Hepatocyte (in vitro differentiated cells): Measurements from ENCODE around the gene ATP5F1D. TPM values are rescaled to one million over a fixed set of nuclear protein-coding genes. Genes with fewer than 3 reads are reported as not detected.

ENCODE experiments used
- DNase-seq: peaks from one replicate; pipeline ENCODE4 v3.0.0-alpha.2; 2016; ENCODE audit warnings: low spot score
- H2AFZ ChIP-seq: fragments of 200-600 bp; sonication (generic); 2 replicates; pipeline ENCODE4 v1.6.0; 2016; ENCODE audit warnings: antibody characterized with exemption, mild to moderate bottlenecking
- H3K27ac ChIP-seq: fragments of 200-600 bp; sonication (generic); 2 replicates; pipeline ENCODE4 v1.5.1; 2016; ENCODE audit warnings: mild to moderate bottlenecking
- H3K27me3 ChIP-seq: fragments of 200-600 bp; sonication (generic); 2 replicates; pipeline ENCODE4 v1.6.1; 2016
- H3K36me3 ChIP-seq: fragments of 200-600 bp; sonication (generic); replicated peaks from 2 replicates; pipeline ENCODE4 v1.5.1; 2016; ENCODE audit warnings: low read depth; ENCODE audit not compliant: insufficient read depth
- H3K4me1 ChIP-seq: fragments of 200-600 bp; sonication (generic); 2 replicates; pipeline ENCODE4 v1.5.1; 2016; ENCODE audit warnings: mild to moderate bottlenecking, moderate library complexity; ENCODE audit not compliant: insufficient read depth
- H3K4me2 ChIP-seq: fragments of 200-600 bp; sonication (generic); 2 replicates; pipeline ENCODE4 v1.6.0; 2016
- H3K4me3 ChIP-seq: fragments of 200-600 bp; sonication (generic); 2 replicates; pipeline ENCODE4 v1.5.1; 2016; ENCODE audit warnings: mild to moderate bottlenecking
- H3K79me2 ChIP-seq: fragments of 200-600 bp; sonication (generic); 2 replicates; pipeline ENCODE4 v1.6.0; 2017; ENCODE audit warnings: mild to moderate bottlenecking
- H3K9me2 ChIP-seq: fragments of 200-600 bp; sonication (generic); replicated peaks from 2 replicates; pipeline ENCODE4 v1.6.0; 2017; ENCODE audit warnings: mild to moderate bottlenecking; ENCODE audit not compliant: insufficient read depth
- H3K9me3 ChIP-seq: fragments of 200-600 bp; sonication (generic); 2 replicates; pipeline ENCODE4 v1.5.1; 2016; ENCODE audit warnings: low read depth, mild to moderate bottlenecking
- H4K20me1 ChIP-seq: fragments of 200-600 bp; sonication (generic); 2 replicates; pipeline ENCODE4 v1.6.0; 2016; ENCODE audit warnings: mild to moderate bottlenecking; ENCODE audit not compliant: insufficient read depth, poor library complexity, severe bottlenecking
- EZH2 ChIP-seq: fragments of 200-600 bp; sonication (generic); IDR thresholded peaks from 2 replicates; pipeline ENCODE4 v1.6.1; 2016; ENCODE audit warnings: antibody characterized with exemption, mild to moderate bottlenecking, borderline replicate concordance
- EZH2phosphoT487 ChIP-seq: fragments of 200-600 bp; sonication (generic); IDR thresholded peaks from one replicate; pipeline ENCODE4 v1.6.1; 2018; ENCODE audit warnings: antibody characterized with exemption, mild to moderate bottlenecking, low read depth, moderate library complexity; ENCODE audit not compliant: unreplicated experiment, severe bottlenecking
- WGBS: methylation state at CpG from one replicate; pipeline ENCODE4 v1.1.6; 2016; ENCODE audit warnings: low lambda C conversion rate; ENCODE audit errors: missing lambda C conversion rate; 5-methylcytosine and 5-hydroxymethylcytosine counted together
- polyA plus RNA-seq: library from polyadenylated mRNA; unstranded; fragments of >200 nt; fragmentation: Nextera tagmentation; extraction: Ambion mirVana; gene quantifications from 2 replicates; pipeline ENCODE4 v1.2.1, GENCODE V29; 2016
- total RNA-seq: library from RNA; depleted of rRNA; stranded (reverse); fragments of >200 nt; gene quantifications from 2 replicates; pipeline ENCODE4 v1.2.3, GENCODE V29; 2014
- TF ChIP-seq, protein P1 (sequence below): fragments of 200-600 bp; sonication (generic); IDR thresholded peaks from 2 replicates; pipeline ENCODE4 v1.5.1; 2016; ENCODE audit warnings: antibody characterized with exemption, mild to moderate bottlenecking; ENCODE audit not compliant: poor library complexity

Gene ATP5F1D
- total and polyA plus RNA-seq, 2 experiments from 2014 or later = 54.0 to 291 TPM

DNA sequence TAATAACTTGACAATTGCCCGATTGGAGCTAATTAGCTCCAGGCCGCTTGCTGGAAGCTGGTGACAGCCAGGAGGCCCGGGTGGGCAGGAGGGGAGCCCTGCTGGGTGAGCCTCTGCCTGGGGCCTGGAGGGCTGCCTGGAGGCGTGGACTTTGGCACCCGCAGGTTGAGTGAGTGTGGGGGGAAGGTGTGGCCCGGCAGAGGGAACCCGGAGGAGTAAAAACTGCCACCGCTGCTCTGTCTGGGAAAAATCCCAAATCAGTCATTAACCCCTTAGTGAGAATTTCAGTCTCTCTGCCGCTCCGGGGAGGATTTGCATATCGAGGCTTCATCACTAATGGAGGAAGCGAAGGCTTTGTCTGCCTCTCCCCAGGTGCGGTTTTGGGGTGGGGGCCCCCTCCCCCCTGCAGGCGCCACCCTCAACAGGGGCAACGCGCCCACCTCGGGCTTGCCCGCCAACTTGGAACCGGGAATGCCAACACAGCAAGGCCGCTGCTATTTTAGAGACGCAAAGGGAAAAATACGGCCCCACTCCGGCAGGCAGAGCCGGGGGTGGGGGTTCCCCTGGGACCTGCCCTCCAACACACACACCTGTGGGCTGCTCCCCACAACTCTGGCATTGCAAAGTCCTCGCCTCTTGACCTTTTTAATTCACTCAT is 50.3 kb downstream of the ATP5F1D start:
- Histone ChIP-seq H3K27ac (peak overlapping the region; percentile 93), H3K4me1 (peaks cover 28% of the 10 kb centered on the region), H2AFZ (no peak overlapping the region), H3K9me3 (no peaks in the 10 kb centered on the region), H3K27me3 (no peaks in the 10 kb centered on the region), H3K36me3 (no peaks in the 10 kb centered on the region), H3K79me2 (peaks cover 50% of the 10 kb centered on the region), H4K20me1 (no peaks in the 10 kb centered on the region), H3K4me2 (peak overlapping the region; percentile 71), H3K9me2 (no peaks in the 10 kb centered on the region), H3K4me3 (no peak overlapping the region)
- 71% methylated on average over 25 of the region's 25 CpGs for WGBS
- TF ChIP-seq EZH2phosphoT487 (no peak), EZH2 (no peak)
- TF ChIP-seq, protein P1, sequence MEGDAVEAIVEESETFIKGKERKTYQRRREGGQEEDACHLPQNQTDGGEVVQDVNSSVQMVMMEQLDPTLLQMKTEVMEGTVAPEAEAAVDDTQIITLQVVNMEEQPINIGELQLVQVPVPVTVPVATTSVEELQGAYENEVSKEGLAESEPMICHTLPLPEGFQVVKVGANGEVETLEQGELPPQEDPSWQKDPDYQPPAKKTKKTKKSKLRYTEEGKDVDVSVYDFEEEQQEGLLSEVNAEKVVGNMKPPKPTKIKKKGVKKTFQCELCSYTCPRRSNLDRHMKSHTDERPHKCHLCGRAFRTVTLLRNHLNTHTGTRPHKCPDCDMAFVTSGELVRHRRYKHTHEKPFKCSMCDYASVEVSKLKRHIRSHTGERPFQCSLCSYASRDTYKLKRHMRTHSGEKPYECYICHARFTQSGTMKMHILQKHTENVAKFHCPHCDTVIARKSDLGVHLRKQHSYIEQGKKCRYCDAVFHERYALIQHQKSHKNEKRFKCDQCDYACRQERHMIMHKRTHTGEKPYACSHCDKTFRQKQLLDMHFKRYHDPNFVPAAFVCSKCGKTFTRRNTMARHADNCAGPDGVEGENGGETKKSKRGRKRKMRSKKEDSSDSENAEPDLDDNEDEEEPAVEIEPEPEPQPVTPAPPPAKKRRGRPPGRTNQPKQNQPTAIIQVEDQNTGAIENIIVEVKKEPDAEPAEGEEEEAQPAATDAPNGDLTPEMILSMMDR = no peak
- peak; percentile 65 for DNase-seq

DNA sequence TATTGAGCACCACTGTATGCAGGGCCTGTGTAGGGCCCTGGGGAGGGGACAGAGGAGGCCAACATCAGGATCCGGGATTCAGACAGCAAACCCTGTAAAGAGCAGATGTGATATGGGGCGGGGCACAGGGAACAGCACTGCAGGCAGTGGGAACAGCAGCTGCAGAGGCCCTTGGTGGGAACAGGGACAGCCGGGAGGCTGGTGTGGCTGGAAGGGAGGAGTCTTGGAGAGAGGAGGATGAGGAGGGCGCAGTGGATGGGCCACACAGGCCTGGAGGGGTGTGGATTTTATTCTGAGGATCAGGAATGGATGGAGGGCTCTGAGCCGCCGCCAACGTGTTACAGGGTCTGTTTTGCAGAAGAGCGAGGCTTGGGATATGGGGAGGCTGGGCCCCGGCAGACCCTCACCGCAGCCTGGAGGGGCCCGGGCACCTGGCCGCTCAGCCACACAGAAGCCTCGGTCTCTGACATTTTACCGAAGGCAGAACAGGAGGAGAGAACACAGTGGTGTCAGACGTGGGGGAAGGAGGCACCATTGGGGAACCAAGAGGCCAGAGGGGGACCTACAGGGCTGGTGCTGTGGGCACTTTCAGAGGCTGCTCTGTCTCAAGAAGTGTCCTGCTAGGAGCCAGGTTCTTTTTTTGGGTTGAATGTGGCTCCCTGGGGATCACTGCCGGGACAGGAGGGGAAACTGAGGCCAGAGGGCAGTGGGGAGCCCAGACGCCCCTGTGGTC is 51.0 kb downstream of the ATP5F1D start:
- peak overlapping the region; percentile 71 for H3K4me2 ChIP-seq
- H3K4me1 ChIP-seq = peaks cover 21% of the 10 kb centered on the region
- H4K20me1 ChIP-seq = no peaks in the 10 kb centered on the region
- H3K36me3 ChIP-seq = no peaks in the 10 kb centered on the region
- H2AFZ ChIP-seq = no peak overlapping the region
- DNase-seq = no peak
- no peak for TF ChIP-seq EZH2phosphoT487
- no peak for TF ChIP-seq EZH2
- TF ChIP-seq, protein P1 = no peak
- H3K27ac ChIP-seq = peak overlapping the region; percentile 93
- no peaks in the 10 kb centered on the region for H3K27me3 ChIP-seq
- H3K9me2 ChIP-seq = no peaks in the 10 kb centered on the region
- H3K4me3 ChIP-seq = no peak overlapping the region
- peaks cover 43% of the 10 kb centered on the region for H3K79me2 ChIP-seq
- H3K9me3 ChIP-seq = no peaks in the 10 kb centered on the region
- 89% methylated on average over 17 of the region's 17 CpGs for WGBS

DNA sequence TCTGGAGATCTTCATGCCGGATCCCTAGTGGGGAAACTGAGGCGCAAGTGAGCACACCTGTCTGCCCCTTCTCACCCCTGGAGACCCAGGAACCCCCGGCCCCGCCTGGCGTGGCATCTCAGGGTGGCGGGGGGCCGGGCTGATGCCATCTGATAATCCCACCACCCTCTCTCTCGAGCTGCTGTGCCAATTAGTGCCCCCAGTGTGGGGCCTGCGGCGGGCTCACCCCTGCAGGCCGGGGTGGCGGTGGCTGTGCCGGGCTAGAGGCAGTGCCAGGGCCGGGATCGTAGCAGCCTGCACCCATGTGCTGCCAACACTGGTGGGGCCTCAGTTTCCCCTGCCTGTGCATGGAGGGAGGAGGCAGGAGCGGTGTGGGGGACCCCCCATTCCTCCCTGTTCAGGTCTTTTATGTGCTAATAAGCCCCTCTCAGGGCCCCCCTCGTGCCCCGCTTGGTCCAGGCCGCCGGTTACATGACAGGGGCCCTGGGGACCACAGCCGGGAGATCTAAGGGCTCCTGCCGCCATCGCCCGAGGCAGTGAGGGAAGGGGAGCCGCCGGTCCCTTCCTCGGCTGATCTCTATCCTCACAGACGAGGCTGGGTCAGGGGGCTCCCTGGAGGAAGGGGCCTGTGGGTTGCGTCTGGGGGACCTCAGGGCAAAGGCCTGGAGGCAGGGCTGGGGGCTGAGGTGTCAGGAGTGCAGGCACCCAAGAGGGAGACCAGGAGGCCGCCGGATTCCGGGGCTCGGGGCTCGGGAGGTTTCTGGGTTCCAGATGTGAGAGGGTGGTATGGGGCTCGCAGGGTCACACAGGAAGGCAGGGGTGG is 52.4 kb downstream of the ATP5F1D start:
- no peak overlapping the region for H3K4me3 ChIP-seq
- no peaks in the 10 kb centered on the region for H3K9me2 ChIP-seq
- H3K27me3 ChIP-seq = no peaks in the 10 kb centered on the region
- peaks cover 17% of the 10 kb centered on the region for H3K4me1 ChIP-seq
- H3K36me3 ChIP-seq = no peaks in the 10 kb centered on the region
- no peaks in the 10 kb centered on the region for H4K20me1 ChIP-seq
- H3K9me3 ChIP-seq = no peaks in the 10 kb centered on the region
- no peak overlapping the region for H3K27ac ChIP-seq
- no peak for TF ChIP-seq EZH2phosphoT487
- TF ChIP-seq, protein P1 = no peak
- no peak overlapping the region for H3K4me2 ChIP-seq
- no peak overlapping the region for H2AFZ ChIP-seq
- WGBS = 91% methylated on average over 31 of the region's 35 CpGs
- H3K79me2 ChIP-seq = peaks cover 29% of the 10 kb centered on the region
- no peak for DNase-seq

Other genes with a start within 250 kb of the ATP5F1D start
- 0.30 and 0.64 TPM in 2 replicates for gene GRIN3B, start 241.3 kb upstream of the ATP5F1D start, total RNA-seq
- gene GRIN3B, start 241.3 kb upstream of the ATP5F1D start, polyA plus RNA-seq = 0.48 and 0.49 TPM in 2 replicates
- gene TMEM259, start 220.6 kb upstream of the ATP5F1D start, total RNA-seq = 108 and 169 TPM in 2 replicates
- gene TMEM259, start 220.6 kb upstream of the ATP5F1D start, polyA plus RNA-seq = 311 and 383 TPM in 2 replicates
- gene RNU6-2, start 220.2 kb upstream of the ATP5F1D start, total RNA-seq = not detected in 2 replicates
- not detected in 2 replicates for gene RNU6-2, start 220.2 kb upstream of the ATP5F1D start, polyA plus RNA-seq
- gene CNN2, start 215.1 kb upstream of the ATP5F1D start, total RNA-seq = 88.5 and 115 TPM in 2 replicates
- 229 and 247 TPM in 2 replicates for gene CNN2, start 215.1 kb upstream of the ATP5F1D start, polyA plus RNA-seq
- 8.2 and 17.8 TPM in 2 replicates for gene ABCA7, start 201.6 kb upstream of the ATP5F1D start, total RNA-seq
- gene ABCA7, start 201.6 kb upstream of the ATP5F1D start, polyA plus RNA-seq = 26.8 and 38.1 TPM in 2 replicates
- 11.0 and 12.9 TPM in 2 replicates for gene ARHGAP45, start 174.6 kb upstream of the ATP5F1D start, total RNA-seq
- 16.0 and 18.3 TPM in 2 replicates for gene ARHGAP45, start 174.6 kb upstream of the ATP5F1D start, polyA plus RNA-seq
- 126 and 170 TPM in 2 replicates for gene POLR2E, start 146.4 kb upstream of the ATP5F1D start, total RNA-seq
- 326 and 328 TPM in 2 replicates for gene POLR2E, start 146.4 kb upstream of the ATP5F1D start, polyA plus RNA-seq
- gene GPX4, start 137.8 kb upstream of the ATP5F1D start, total RNA-seq = 524 and 539 TPM in 2 replicates
- 729 and 735 TPM in 2 replicates for gene GPX4, start 137.8 kb upstream of the ATP5F1D start, polyA plus RNA-seq
- 15.2 and 15.6 TPM in 2 replicates for gene SBNO2, start 67.5 kb upstream of the ATP5F1D start, total RNA-seq
- gene SBNO2, start 67.5 kb upstream of the ATP5F1D start, polyA plus RNA-seq = 12.7 and 16.2 TPM in 2 replicates
- gene STK11, start 36.0 kb upstream of the ATP5F1D start, total RNA-seq = 48.9 and 53.3 TPM in 2 replicates
- 73.8 and 76.6 TPM in 2 replicates for gene STK11, start 36.0 kb upstream of the ATP5F1D start, polyA plus RNA-seq
- gene CBARP, start 3.7 kb upstream of the ATP5F1D start, total RNA-seq = 1.1 and 4.2 TPM in 2 replicates
- gene CBARP, start 3.7 kb upstream of the ATP5F1D start, polyA plus RNA-seq = 7.1 and 10.7 TPM in 2 replicates
- 28.7 and 30.1 TPM in 2 replicates for gene MIDN, start 6.8 kb downstream of the ATP5F1D start, total RNA-seq
- 94.6 and 98.4 TPM in 2 replicates for gene MIDN, start 6.8 kb downstream of the ATP5F1D start, polyA plus RNA-seq
- 212 and 361 TPM in 2 replicates for gene CIRBP, start 27.6 kb downstream of the ATP5F1D start, total RNA-seq
- 202 and 261 TPM in 2 replicates for gene CIRBP, start 27.6 kb downstream of the ATP5F1D start, polyA plus RNA-seq
- gene FAM174C, start 33.8 kb downstream of the ATP5F1D start, total RNA-seq = 25.5 TPM in 2 replicates
- 79.9 and 89.5 TPM in 2 replicates for gene FAM174C, start 33.8 kb downstream of the ATP5F1D start, polyA plus RNA-seq
- 11.0 and 14.2 TPM in 2 replicates for gene EFNA2, start 44.1 kb downstream of the ATP5F1D start, total RNA-seq
- 1.3 and 1.8 TPM in 2 replicates for gene EFNA2, start 44.1 kb downstream of the ATP5F1D start, polyA plus RNA-seq
- gene NDUFS7, start 142.2 kb downstream of the ATP5F1D start, total RNA-seq = 81.6 and 130 TPM in 2 replicates
- gene NDUFS7, start 142.2 kb downstream of the ATP5F1D start, polyA plus RNA-seq = 270 and 276 TPM in 2 replicates
- gene GAMT, start 159.8 kb downstream of the ATP5F1D start, total RNA-seq = 121 and 122 TPM in 2 replicates
- 148 and 170 TPM in 2 replicates for gene GAMT, start 159.8 kb downstream of the ATP5F1D start, polyA plus RNA-seq
- 42.4 and 46.8 TPM in 2 replicates for gene DAZAP1, start 165.8 kb downstream of the ATP5F1D start, total RNA-seq
- 35.8 and 37.9 TPM in 2 replicates for gene DAZAP1, start 165.8 kb downstream of the ATP5F1D start, polyA plus RNA-seq
- gene RPS15, start 196.6 kb downstream of the ATP5F1D start, total RNA-seq = 1,556 and 1,885 TPM in 2 replicates
- gene RPS15, start 196.6 kb downstream of the ATP5F1D start, polyA plus RNA-seq = 938 and 950 TPM in 2 replicates
- gene APC2, start 208.4 kb downstream of the ATP5F1D start, total RNA-seq = 0.24 and 1.2 TPM in 2 replicates
- gene APC2, start 208.4 kb downstream of the ATP5F1D start, polyA plus RNA-seq = 0.36 and 0.40 TPM in 2 replicates
- 36.3 and 36.4 TPM in 2 replicates for gene C19orf25, start 237.5 kb downstream of the ATP5F1D start, total RNA-seq
- gene C19orf25, start 237.5 kb downstream of the ATP5F1D start, polyA plus RNA-seq = 43.6 and 65.0 TPM in 2 replicates
- gene PCSK4, start 248.6 kb downstream of the ATP5F1D start, total RNA-seq = 2.8 and 7.7 TPM in 2 replicates
- 9.6 and 16.2 TPM in 2 replicates for gene PCSK4, start 248.6 kb downstream of the ATP5F1D start, polyA plus RNA-seq
- 80.8 and 88.9 TPM in 2 replicates for gene REEP6, start 249.4 kb downstream of the ATP5F1D start, total RNA-seq
- gene REEP6, start 249.4 kb downstream of the ATP5F1D start, polyA plus RNA-seq = 179 and 218 TPM in 2 replicates